AG04449 (cell line): ENCODE measurements around the gene CSRP3.

Source experiments
- CTCF ChIA-PET: fragments of 350-600 bp; formaldehyde crosslinking; extraction: SDS; loops from one replicate; lab custom pipeline; 2021; ENCODE audit warnings: antibody characterized with exemption; lab: Yijun Ruan, JAX
- POLR2A ChIA-PET: fragments of 400-600, 350-600 bp; formaldehyde crosslinking; extraction: SDS; loops from one replicate; lab custom pipeline; 2020; ENCODE audit warnings: antibody characterized with exemption, inconsistent platforms; lab: Yijun Ruan, JAX
- DNase-seq: peaks from one replicate; pipeline ENCODE4 v3.0.0-alpha.2; 2010; ENCODE audit warnings: low read depth, low spot score
- H3K4me3 ChIP-seq: 2 replicates; pipeline ENCODE4 v1.5.1; 2011; ENCODE audit warnings: low read depth, mild to moderate bottlenecking, control low read depth, low read length
- CTCF ChIP-seq: IDR thresholded peaks from one replicate; pipeline ENCODE4 v1.5.1; 2011; ENCODE audit warnings: mild to moderate bottlenecking, moderate library complexity, low read length, control low read depth, inconsistent platforms; ENCODE audit not compliant: insufficient read depth; ENCODE audit errors: missing control alignments

CSRP3 gene

GRCh38 chr11:19185516-19186052 is 16.2 kb downstream of the CSRP3 start:
- DNase-seq = no peak
- POLR2A ChIA-PET = no interaction called here
- CTCF ChIA-PET = no interaction called here
- TF ChIP-seq CTCF = no peak
- no peak overlapping the region for H3K4me3 ChIP-seq

GRCh38 chr11:19185036-19185435 is 16.7 kb downstream of the CSRP3 start:
- CTCF ChIA-PET = no interaction called here
- TF ChIP-seq CTCF = no peak
- no peak for DNase-seq
- no peak overlapping the region for H3K4me3 ChIP-seq
- POLR2A ChIA-PET = no interaction called here

- TF ChIP-seq CTCF = no peak
- no peak overlapping the region for H3K4me3 ChIP-seq
- ChIA-PET CTCF (interaction anchor here (0.8 to 1.3 kb wide), 3 partner anchors 20 to 107 kb away, joined by 3 to 4 read pairs (median 3); no protein-coding TSS in a partner anchor), POLR2A (no interaction called here)
- DNase-seq = no peak
These were observed 18.1 kb downstream of the CSRP3 start for GRCh38 chr11:19183646-19184045.

- ChIA-PET POLR2A (no interaction called here), CTCF (no interaction called here)
- TF ChIP-seq CTCF = no peak
- DNase-seq = no peak
- H3K4me3 ChIP-seq = no peak overlapping the region
These were observed 20.1 kb downstream of the CSRP3 start for GRCh38 chr11:19181531-19182261.

- no peak for TF ChIP-seq CTCF
- DNase-seq = no peak
- no peak overlapping the region for H3K4me3 ChIP-seq
- CTCF ChIA-PET = no interaction called here
- POLR2A ChIA-PET = no interaction called here
These were observed 25.1 kb downstream of the CSRP3 start for GRCh38 chr11:19176629-19177186.

GRCh38 chr11:19173964-19174638 is 27.7 kb downstream of the CSRP3 start:
- no peak for TF ChIP-seq CTCF
- CTCF ChIA-PET = interaction anchor here (1.7 kb wide), 1 partner anchor 97 kb away, joined by 6 read pairs; no protein-coding TSS in a partner anchor
- no peak for DNase-seq
- no peak overlapping the region for H3K4me3 ChIP-seq
- POLR2A ChIA-PET = no interaction called here
